MCF 10A (cell line): ENCODE measurements around the gene GPR180. TPM values are rescaled to one million over a fixed set of nuclear protein-coding genes. Genes with fewer than 3 reads are reported as not detected.

Experiments used
- BruUV-seq: library from RNA; stranded (reverse); fragments of 400-500 nt; replicated peaks from 2 replicates; lab custom pipeline; 2021; lab: Mats Ljungman, UMichigan
- CTCF ChIA-PET: fragments of 300-600 bp; sonication (Branson Sonifier 250); formaldehyde crosslinking; extraction: SDS; loops from one replicate; lab custom pipeline; 2021; ENCODE audit warnings: antibody characterized with exemption, inconsistent platforms; lab: Yijun Ruan, JAX
- POLR2A ChIA-PET: fragments of 300-600, 350-650 bp; sonication (Branson Sonifier 250); formaldehyde crosslinking; extraction: SDS; loops from one replicate; lab custom pipeline; 2020; ENCODE audit warnings: antibody characterized with exemption, inconsistent platforms; lab: Yijun Ruan, JAX
- DNase-seq: peaks from one replicate; pipeline ENCODE4 v3.0.0-alpha.2; 2018; ENCODE audit not compliant: unreplicated experiment
- H3K27ac Mint-ChIP-seq: one replicate; pipeline ENCODE4 v1.8.0; 2022; ENCODE audit warnings: mild to moderate bottlenecking, low read depth, mixed read lengths; ENCODE audit not compliant: unreplicated experiment
- H3K27me3 Mint-ChIP-seq: one replicate; pipeline ENCODE4 v1.8.0; 2022; ENCODE audit warnings: mixed read lengths; ENCODE audit not compliant: insufficient read depth, unreplicated experiment
- H3K36me3 Mint-ChIP-seq: one replicate; pipeline ENCODE4 v1.8.0; 2022; ENCODE audit warnings: mild to moderate bottlenecking, moderate library complexity, mixed read lengths; ENCODE audit not compliant: insufficient read depth, unreplicated experiment
- H3K4me1 Mint-ChIP-seq: one replicate; pipeline ENCODE4 v1.8.0; 2022; ENCODE audit warnings: mixed read lengths; ENCODE audit not compliant: insufficient read depth, unreplicated experiment
- H3K4me3 Mint-ChIP-seq: one replicate; pipeline ENCODE4 v1.8.0; 2022; ENCODE audit warnings: mild to moderate bottlenecking, moderate library complexity, mixed read lengths; ENCODE audit not compliant: unreplicated experiment
- H3K9me3 Mint-ChIP-seq: one replicate; pipeline ENCODE4 v1.8.0; 2022; ENCODE audit warnings: mixed read lengths; ENCODE audit not compliant: unreplicated experiment
- intact Hi-C: fragments of 100-400 bp; cut with micrococcal nuclease; formaldehyde crosslinking; loops from 2 replicates; pipeline ENCODE4 v1.14.1; 2022
- total RNA-seq: library from RNA; stranded (reverse); gene quantifications from 2 replicates; pipeline ENCODE4 v1.2.3, GENCODE V29; 2022
- TF ChIP-seq, protein P1 (sequence below): fragments of 200-600 bp; IDR thresholded peaks from one replicate; pipeline ENCODE4 v1.8.0; 2022; ENCODE audit warnings: antibody characterized with exemption, mild to moderate bottlenecking; ENCODE audit not compliant: unreplicated experiment

The GPR180 gene
- total RNA-seq, 1 experiment from 2014 or later = 4.9 TPM

DNA sequence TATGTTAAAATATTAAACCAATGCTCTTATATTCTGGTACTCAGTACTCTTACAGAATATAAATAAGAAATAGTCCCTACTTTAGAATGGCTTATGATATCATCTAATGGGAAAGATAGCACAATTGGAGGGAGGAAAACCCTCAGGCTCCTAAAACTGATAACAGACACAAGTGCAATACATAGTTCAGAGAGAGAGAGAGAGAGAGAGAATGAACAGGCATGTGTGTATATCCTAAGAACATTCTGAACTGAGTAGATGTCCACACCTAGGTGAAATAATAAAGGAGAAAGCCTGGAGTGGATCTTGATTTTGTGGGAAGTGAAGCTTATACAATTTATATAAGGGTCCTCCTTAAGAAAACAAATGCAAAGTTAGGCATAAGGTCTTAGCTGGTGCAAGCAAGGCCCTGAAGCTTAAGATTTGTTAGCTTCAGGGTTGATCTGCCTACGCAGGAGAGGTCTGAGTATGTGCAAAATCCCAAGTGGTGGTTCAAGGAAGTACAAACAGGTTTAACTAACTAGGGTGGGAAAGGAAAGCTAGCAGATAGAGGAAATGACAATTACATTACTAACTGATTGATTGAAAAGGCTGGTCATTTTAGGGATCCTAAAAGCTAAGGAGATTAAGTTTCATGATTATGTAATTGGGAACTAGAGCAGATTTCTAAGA is 57.4 kb downstream of the GPR180 start:
- Mint-ChIP-seq H3K9me3 (no peaks in the 10 kb centered on the region), H3K4me3 (no peak overlapping the region), H3K4me1 (peaks cover 15% of the 10 kb centered on the region), H3K36me3 (no peaks in the 10 kb centered on the region), H3K27me3 (no peaks in the 10 kb centered on the region), H3K27ac (no peak overlapping the region)
- CTCF ChIA-PET = interaction anchor here (0.7 to 2.6 kb wide), 7 partner anchors 9 to 825 kb away, joined by 3 to 21 read pairs (median 4); no protein-coding TSS in a partner anchor
- no peak for DNase-seq
- intact Hi-C loops = no loop called here
- POLR2A ChIA-PET = interaction anchor here (1.1 kb wide), 1 partner anchor 17 kb away, joined by 5 read pairs; no protein-coding TSS in a partner anchor
- BruUV-seq = no TSS peak
- TF ChIP-seq, protein P1, sequence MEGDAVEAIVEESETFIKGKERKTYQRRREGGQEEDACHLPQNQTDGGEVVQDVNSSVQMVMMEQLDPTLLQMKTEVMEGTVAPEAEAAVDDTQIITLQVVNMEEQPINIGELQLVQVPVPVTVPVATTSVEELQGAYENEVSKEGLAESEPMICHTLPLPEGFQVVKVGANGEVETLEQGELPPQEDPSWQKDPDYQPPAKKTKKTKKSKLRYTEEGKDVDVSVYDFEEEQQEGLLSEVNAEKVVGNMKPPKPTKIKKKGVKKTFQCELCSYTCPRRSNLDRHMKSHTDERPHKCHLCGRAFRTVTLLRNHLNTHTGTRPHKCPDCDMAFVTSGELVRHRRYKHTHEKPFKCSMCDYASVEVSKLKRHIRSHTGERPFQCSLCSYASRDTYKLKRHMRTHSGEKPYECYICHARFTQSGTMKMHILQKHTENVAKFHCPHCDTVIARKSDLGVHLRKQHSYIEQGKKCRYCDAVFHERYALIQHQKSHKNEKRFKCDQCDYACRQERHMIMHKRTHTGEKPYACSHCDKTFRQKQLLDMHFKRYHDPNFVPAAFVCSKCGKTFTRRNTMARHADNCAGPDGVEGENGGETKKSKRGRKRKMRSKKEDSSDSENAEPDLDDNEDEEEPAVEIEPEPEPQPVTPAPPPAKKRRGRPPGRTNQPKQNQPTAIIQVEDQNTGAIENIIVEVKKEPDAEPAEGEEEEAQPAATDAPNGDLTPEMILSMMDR = no peak

GRCh38 chr13:94659598-94659946 is 57.9 kb downstream of the GPR180 start:
- CTCF ChIA-PET = interaction anchor here (0.7 to 2.6 kb wide), 7 partner anchors 9 to 824 kb away, joined by 3 to 21 read pairs (median 4); no protein-coding TSS in a partner anchor
- Mint-ChIP-seq H3K4me3 (no peak overlapping the region), H3K9me3 (no peaks in the 10 kb centered on the region), H3K27me3 (no peaks in the 10 kb centered on the region), H3K4me1 (peaks cover 15% of the 10 kb centered on the region), H3K36me3 (no peaks in the 10 kb centered on the region), H3K27ac (no peak overlapping the region)
- POLR2A ChIA-PET = interaction anchor here (1.1 kb wide), 1 partner anchor 18 kb away, joined by 5 read pairs; no protein-coding TSS in a partner anchor
- DNase-seq = no peak
- no TSS peak for BruUV-seq
- TF ChIP-seq, protein P1 = no peak
- intact Hi-C loops = no loop called here

DNA sequence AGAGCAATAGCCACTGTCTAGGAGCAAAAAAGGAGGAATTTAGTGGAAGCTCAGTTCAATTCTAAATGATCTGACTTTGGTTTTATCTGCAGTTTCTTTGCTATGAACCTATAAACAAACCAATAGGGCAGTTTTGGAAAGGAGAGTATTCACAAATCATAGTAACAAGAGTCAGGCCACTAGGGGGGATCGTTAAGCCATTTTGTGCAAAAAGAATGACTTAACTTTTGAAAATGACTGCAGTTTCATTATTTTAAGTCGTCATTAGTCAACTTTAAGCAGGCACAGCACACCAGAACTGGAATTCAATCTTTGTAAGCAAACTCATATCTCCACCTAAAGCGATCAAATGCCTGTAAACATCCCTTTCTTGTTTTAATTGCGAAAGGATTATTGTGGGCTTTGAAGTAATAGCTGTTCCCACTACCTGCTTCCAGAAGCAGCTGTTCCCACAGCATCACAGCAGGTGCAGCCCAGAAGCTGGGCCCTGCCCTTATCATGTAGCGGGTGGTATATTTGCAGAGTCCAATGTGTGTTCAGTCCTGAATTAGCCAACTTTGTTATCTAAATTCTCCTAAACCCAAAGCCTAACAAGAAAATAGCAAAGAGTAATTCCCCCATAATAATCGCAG is 59.2 kb downstream of the GPR180 start:
- no peaks in the 10 kb centered on the region for H3K27me3 Mint-ChIP-seq
- ChIA-PET CTCF (interaction anchor here (0.6 to 1.9 kb wide), 11 partner anchors 9 to 733 kb away, joined by 3 to 10 read pairs (median 3); no protein-coding TSS in a partner anchor), POLR2A (interaction anchor here (0.6 kb wide), 1 partner anchor 24 kb away, joined by 3 read pairs; no protein-coding TSS in a partner anchor)
- TF ChIP-seq, protein P1 = peak; percentile 15
- H3K36me3 Mint-ChIP-seq = no peaks in the 10 kb centered on the region
- DNase-seq = peak; percentile 24
- no peak overlapping the region for H3K27ac Mint-ChIP-seq
- no peak overlapping the region for H3K4me3 Mint-ChIP-seq
- H3K9me3 Mint-ChIP-seq = no peaks in the 10 kb centered on the region
- no TSS peak for BruUV-seq
- intact Hi-C loops = loop anchor here (1.0 kb wide), 1 partner anchor 495 kb away; no protein-coding TSS in a partner anchor
- H3K4me1 Mint-ChIP-seq = peaks cover 15% of the 10 kb centered on the region

DNA sequence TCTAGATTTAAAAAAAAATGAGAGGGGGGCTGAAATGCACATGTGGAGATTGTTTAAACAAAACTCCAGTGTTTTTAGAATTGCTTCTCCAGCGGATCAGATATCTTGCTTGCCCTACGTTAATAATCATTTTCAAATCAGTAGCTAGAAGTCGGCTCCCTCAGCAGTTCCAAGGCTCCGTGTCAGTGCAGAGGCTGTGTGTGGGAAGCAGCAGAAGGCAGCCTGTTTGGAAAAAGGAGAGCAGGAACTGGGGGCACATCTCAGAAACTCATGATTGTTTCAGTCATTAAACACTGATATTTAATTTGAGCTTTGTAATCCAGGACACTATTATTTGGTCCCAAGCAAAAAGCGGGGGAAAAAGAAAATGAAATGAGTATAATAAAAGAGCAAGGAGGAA is 59.7 kb downstream of the GPR180 start:
- CTCF ChIA-PET = interaction anchor here (0.6 to 1.9 kb wide), 11 partner anchors 9 to 732 kb away, joined by 3 to 10 read pairs (median 3); no protein-coding TSS in a partner anchor
- intact Hi-C loops = no loop called here
- peaks cover 10% of the 10 kb centered on the region for H3K4me1 Mint-ChIP-seq
- H3K4me3 Mint-ChIP-seq = no peak overlapping the region
- BruUV-seq = no TSS peak
- no peak for DNase-seq
- no peaks in the 10 kb centered on the region for H3K36me3 Mint-ChIP-seq
- no peak overlapping the region for H3K27ac Mint-ChIP-seq
- no peaks in the 10 kb centered on the region for H3K27me3 Mint-ChIP-seq
- TF ChIP-seq, protein P1 = no peak
- POLR2A ChIA-PET = interaction anchor here (0.6 to 0.7 kb wide), 2 partner anchors 20 to 25 kb away, joined by 3 read pairs; no protein-coding TSS in a partner anchor
- no peaks in the 10 kb centered on the region for H3K9me3 Mint-ChIP-seq
